Activated naive CD4-positive, alpha-beta T cell treated with anti-CD3 and anti-CD28 coated beads for 36 hours (primary cell): ENCODE results near the gene TRIM63. TPM values are rescaled to one million over a fixed set of nuclear protein-coding genes. Genes with fewer than 3 reads are reported as not detected.

Experiments
- total RNA-seq, 2 experiments: library from RNA; stranded (reverse); gene quantifications; one replicate each; pipeline ENCODE4 v1.2.3, GENCODE V29; 2021

Gene TRIM63
- total RNA-seq, 2 experiments from 2014 or later = 0.33 to 0.40 TPM

Other genes starting within 250 kb of the TRIM63 start
- 10 to 100 TPM; 22.2 to 23.5 TPM for gene MTFR1L, start 247.7 kb downstream of the TRIM63 start, total RNA-seq
- gene AUNIP, start 208.2 kb downstream of the TRIM63 start, total RNA-seq = 1 to 10 TPM; 8.4 to 9.1 TPM
- 1 to 10 TPM; 2.8 to 3.1 TPM for gene PAQR7, start 191.9 kb downstream of the TRIM63 start, total RNA-seq
- gene STMN1, start 161.2 kb downstream of the TRIM63 start, total RNA-seq = 100 to 1,000 TPM; 708 to 746 TPM
- 1 to 10 TPM; 4.7 to 5.2 TPM for gene PAFAH2, start 69.6 kb downstream of the TRIM63 start, total RNA-seq
- gene EXTL1, start 45.9 kb downstream of the TRIM63 start, total RNA-seq = not detected
- gene SLC30A2, start 21.5 kb downstream of the TRIM63 start, total RNA-seq = not detected
- 10 to 100 TPM; 20.5 to 21.4 TPM for gene PDIK1L, start 44.2 kb upstream of the TRIM63 start, total RNA-seq
- under 1 TPM in 1 of 2 experiments, not detected in 1; 0.07 TPM for gene FAM110D, start 91.4 kb upstream of the TRIM63 start, total RNA-seq
- gene C1orf232, start 101.3 kb upstream of the TRIM63 start, total RNA-seq = not detected
- gene ZNF593, start 102.3 kb upstream of the TRIM63 start, total RNA-seq = 10 to 100 TPM; 24.0 to 26.8 TPM
- not detected for gene ZNF593OS, start 104.2 kb upstream of the TRIM63 start, total RNA-seq
- gene CNKSR1, start 109.9 kb upstream of the TRIM63 start, total RNA-seq = 1 to 10 TPM; 1.5 to 1.8 TPM
- not detected for gene CATSPER4, start 123.0 kb upstream of the TRIM63 start, total RNA-seq
- 10 to 100 TPM; 45.7 to 47.0 TPM for gene CEP85, start 166.6 kb upstream of the TRIM63 start, total RNA-seq
- 100 to 1,000 TPM; 130 to 132 TPM for gene SH3BGRL3, start 212.5 kb upstream of the TRIM63 start, total RNA-seq
- 10 to 100 TPM; 26.4 to 26.9 TPM for gene UBXN11, start 239.0 kb upstream of the TRIM63 start, total RNA-seq